GM12864 (cell line): ENCODE measurements around the gene MYH14.

Experiments
- DNase-seq: peaks from one replicate; pipeline ENCODE4 v3.0.0-alpha.2; 2011; ENCODE audit warnings: low read depth
- H3K4me3 ChIP-seq: 2 replicates; pipeline ENCODE4 v1.5.1; 2011; ENCODE audit warnings: mild to moderate bottlenecking, low read depth, low read length, control low read depth
- TF ChIP-seq, protein P1 (sequence below): IDR thresholded peaks from 2 replicates; pipeline ENCODE4 v1.5.1; 2011; ENCODE audit warnings: low read depth, mild to moderate bottlenecking, moderate library complexity, low read length, control low read depth, inconsistent platforms; ENCODE audit errors: missing control alignments

Gene MYH14

DNA sequence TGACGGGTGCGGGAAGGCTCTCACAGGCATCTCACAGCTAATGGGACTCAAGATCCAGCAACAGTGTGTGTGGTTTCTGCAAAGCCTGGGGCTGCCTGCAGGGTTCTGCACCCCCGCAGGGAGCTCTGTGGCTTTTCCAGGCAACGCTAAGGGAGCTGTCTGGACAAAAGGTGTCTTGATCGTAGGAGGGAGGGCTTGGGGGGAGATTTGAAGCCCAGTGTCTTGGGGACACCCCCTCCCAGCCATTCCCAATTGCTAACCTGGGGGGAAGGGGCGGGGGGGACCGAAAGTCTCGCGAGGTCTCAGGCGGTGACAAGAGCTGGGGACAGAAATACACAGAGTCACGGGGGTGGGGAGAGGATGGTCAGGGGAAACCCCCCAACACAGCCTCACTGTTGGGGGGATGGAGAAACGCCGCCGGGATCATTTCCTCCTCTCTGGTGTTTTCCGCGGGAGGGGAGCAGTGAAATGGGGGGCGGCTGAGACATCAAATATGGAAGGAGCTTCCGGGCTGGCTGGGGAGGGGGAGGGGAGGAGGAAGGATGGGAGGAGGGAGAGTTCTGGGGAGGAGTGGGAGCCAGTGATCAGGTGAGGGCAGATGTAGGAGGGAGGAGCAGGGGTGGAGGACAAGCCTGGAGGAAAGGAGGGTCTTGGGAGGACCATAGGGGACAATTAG, 112.5 kb downstream of the MYH14 start:
- no peak overlapping the region for H3K4me3 ChIP-seq
- no peak for DNase-seq
- TF ChIP-seq, protein P1, sequence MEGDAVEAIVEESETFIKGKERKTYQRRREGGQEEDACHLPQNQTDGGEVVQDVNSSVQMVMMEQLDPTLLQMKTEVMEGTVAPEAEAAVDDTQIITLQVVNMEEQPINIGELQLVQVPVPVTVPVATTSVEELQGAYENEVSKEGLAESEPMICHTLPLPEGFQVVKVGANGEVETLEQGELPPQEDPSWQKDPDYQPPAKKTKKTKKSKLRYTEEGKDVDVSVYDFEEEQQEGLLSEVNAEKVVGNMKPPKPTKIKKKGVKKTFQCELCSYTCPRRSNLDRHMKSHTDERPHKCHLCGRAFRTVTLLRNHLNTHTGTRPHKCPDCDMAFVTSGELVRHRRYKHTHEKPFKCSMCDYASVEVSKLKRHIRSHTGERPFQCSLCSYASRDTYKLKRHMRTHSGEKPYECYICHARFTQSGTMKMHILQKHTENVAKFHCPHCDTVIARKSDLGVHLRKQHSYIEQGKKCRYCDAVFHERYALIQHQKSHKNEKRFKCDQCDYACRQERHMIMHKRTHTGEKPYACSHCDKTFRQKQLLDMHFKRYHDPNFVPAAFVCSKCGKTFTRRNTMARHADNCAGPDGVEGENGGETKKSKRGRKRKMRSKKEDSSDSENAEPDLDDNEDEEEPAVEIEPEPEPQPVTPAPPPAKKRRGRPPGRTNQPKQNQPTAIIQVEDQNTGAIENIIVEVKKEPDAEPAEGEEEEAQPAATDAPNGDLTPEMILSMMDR, result peak; percentile 25

DNA sequence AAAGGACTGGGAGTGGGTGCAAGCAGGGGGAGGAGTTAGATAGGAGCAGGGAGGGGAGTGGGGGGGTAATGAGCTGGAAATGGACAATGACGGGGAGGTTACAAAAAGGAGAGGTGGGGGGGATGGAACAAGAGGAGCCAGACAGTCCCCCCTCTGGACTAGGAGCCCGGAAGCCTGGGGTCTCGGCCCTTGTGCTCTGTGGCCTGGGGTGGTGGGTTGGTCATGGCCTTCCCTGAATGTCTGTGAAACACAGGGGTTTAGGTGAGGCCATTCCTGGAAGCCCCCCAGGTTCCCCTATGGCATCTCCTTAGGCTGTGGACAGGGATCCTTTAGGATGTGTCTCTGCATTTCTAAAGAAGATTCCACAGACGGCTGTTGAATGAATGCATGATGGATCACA, 113.7 kb downstream of the MYH14 start:
- TF ChIP-seq, protein P1, result no peak
- no peak overlapping the region for H3K4me3 ChIP-seq
- no peak for DNase-seq

DNA sequence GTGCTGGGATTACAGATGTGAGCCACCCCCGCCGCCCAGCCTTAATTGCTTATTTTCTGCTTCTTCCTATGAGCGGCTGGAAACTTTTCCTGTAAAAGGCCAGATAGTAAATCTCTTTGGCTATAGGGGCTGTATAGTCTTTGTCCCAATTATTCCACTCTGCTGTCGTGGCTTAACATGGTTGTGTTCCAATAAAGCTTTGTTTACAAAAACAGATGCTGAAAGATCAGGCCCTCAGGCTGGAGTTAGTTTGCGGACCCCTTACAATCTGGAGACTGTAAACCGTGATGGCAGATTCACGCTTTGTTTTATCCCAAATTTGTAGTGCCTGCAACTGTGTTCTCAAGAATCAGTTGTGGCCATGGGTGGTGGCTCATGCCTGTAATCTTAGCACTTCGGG, 115.0 kb downstream of the MYH14 start:
- no peak overlapping the region for H3K4me3 ChIP-seq
- no peak for DNase-seq
- TF ChIP-seq, protein P1, result no peak

DNA sequence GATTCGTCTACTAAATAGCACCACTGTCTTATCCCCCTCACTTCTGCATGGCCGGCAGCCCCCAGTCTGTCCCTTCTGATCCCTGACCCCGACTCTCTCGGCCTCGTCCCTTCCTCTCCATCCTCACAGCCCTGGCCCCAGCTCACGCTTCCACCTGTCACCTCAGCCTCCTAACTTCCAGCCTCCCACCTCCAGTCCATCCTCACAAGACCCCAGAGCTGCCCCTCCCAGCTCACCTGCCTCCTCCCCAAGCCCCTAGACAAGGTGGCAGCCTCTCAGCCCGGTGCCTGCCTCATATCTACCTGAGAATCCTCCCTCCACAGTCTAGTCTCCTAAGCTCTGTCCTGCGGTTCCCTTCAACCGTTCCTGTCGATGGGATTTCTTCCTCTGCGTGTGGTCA, 115.7 kb downstream of the MYH14 start:
- TF ChIP-seq, protein P1, result no peak
- no peak overlapping the region for H3K4me3 ChIP-seq
- DNase-seq, result no peak

DNA sequence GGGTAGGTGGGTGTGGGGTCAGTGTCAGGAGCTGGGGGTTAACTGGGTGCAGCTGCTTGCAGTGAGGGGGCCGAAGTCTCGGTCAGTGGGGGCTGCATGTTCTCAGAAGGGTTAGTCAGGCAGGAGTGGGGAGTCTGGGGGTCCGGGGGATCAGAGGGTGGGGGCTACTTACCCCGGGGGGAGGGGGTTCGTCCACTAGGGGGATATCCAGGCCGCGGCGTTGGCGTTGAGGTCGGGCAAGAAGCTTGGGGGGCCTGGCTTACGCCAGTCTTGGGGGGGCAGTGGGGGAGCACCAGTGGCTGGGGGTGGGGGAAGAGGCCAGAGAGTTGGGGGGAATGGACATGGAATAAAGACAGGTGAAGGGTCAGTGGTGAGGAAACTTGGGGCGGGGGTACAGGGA, 116.6 kb downstream of the MYH14 start:
- H3K4me3 ChIP-seq, result no peak overlapping the region
- DNase-seq, result no peak
- TF ChIP-seq, protein P1, result no peak

DNA sequence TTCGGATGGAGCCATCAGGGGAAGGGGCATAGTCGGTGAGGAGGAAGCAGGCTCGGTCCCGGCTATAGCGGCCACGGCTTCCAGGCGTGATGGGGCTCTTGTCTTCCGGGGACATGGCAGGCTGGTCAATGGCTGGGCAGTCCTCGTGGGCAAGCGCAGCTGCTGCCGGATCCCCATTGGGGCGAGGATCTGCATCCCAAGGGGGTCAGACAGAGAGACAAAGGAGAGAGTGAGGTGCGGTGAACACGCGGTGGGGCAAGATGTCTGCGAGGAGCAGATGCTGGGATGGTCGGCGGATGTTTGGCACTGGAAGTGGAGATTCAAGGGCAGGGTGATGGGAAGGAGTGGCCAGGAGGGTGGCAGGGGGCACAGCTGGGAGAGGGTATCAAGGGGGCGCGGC, 117.2 kb downstream of the MYH14 start:
- TF ChIP-seq, protein P1, result no peak
- no peak for DNase-seq
- no peak overlapping the region for H3K4me3 ChIP-seq

DNA sequence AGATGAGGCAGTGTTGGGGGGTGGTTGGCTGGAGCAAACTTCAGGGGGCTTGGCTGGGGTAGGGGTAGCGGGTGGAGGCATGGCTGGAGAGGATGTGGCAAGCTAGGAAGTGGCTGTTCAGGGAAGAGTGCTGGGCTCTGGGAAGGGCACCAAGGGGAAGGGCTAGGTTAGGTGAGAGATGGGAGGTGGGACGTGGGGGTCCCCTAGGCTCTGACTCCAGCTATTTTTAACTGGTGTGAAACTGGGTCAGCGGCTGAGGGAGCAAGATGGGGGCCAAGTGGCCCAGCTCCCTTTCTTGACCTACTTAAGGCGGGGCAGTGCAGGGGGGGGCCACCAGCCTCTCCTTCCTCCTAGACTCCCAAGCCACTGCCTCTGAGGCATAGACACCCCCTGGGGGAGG, 118.4 kb downstream of the MYH14 start:
- TF ChIP-seq, protein P1, result no peak
- no peak overlapping the region for H3K4me3 ChIP-seq
- no peak for DNase-seq
